Measurements from ENCODE around the gene GCDH. TPM values are rescaled to one million over a fixed set of nuclear protein-coding genes. Genes with fewer than 3 reads are reported as not detected.
"Not testable (repeated sequence)": the region's sequence is repeated elsewhere in the genome, so short reads cannot be mapped to it uniquely, and the experiment has no call there.

The GCDH gene
- total and polyA plus RNA-seq, 2 donors = 13.8 to 54.5 TPM

DNA sequence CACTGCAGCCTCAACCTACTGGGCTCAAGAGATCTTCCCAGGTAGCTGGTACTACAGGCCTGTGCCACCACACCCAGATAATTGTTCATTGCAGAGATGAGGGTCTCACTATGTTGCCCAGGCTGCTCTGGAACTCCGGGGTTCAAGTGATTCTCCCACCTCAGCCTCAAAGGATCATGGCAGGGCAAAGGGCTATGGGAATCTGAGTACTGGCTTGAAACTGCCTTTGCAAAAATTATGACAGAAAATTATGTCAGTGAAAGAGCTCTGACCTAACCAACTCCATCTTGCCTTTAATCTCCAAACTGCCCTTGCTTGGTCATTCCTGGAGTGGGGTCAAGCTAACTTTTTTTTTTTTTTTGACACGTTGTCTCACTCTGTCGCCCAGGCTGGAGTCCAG, 8.4 kb upstream of the GCDH start:
- no peaks in the 10 kb centered on the region for H3K4me1 ChIP-seq (ENCODE audit: insufficient read depth)
- DNase-seq (ENCODE audit: extremely low spot score) = no peak
- no peaks in the 10 kb centered on the region for H3K36me3 ChIP-seq (ENCODE audit: insufficient read depth)
- 85% methylated on average over 3 of the region's 3 CpGs for WGBS
- no peak overlapping the region for H3K27ac ChIP-seq (ENCODE audit: low read depth)
- no peak overlapping the region for H3K4me3 ChIP-seq (ENCODE audit: low read depth, low read length)

DNA sequence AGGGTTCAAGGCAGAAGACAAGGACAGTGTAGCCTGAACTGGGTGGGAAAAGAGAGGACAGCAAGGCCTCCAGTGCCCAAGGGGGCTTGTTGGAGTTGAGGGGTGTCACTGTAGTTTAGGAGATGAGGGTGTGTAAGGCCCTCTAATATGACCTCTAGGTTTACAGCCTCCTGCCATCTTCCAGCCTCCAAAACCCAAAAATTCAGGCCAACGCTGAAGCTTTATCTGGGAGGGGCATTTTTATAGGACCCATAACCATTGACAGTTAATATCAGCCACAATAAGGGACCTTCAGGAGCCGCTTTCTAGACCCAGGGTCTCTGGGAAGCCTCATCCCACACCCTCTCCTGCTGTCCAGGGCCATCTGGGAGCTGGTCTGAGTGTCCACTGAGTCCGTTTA, 6.8 kb upstream of the GCDH start:
- Histone ChIP-seq H3K27ac (ENCODE audit: low read depth) (no peak overlapping the region), H3K4me1 (ENCODE audit: insufficient read depth) (no peaks in the 10 kb centered on the region), H3K4me3 (ENCODE audit: low read depth, low read length) (no peak overlapping the region), H3K36me3 (ENCODE audit: insufficient read depth) (no peaks in the 10 kb centered on the region)
- DNase-seq (ENCODE audit: extremely low spot score) = no peak
- WGBS = 84% methylated on average over 3 of the region's 3 CpGs

- H3K36me3 ChIP-seq (ENCODE audit: insufficient read depth) = no peaks in the 10 kb centered on the region
- no peak overlapping the region for H3K27ac ChIP-seq (ENCODE audit: low read depth)
- DNase-seq (ENCODE audit: extremely low spot score) = no peak
- H3K4me1 ChIP-seq (ENCODE audit: insufficient read depth) = no peaks in the 10 kb centered on the region
- WGBS = 65% methylated on average over 12 of the region's 12 CpGs
- no peak overlapping the region for H3K4me3 ChIP-seq (ENCODE audit: low read depth, low read length)
Observed at GRCh38 chr19:12884627-12884925, 6.4 kb upstream of the GCDH start.

GRCh38 chr19:12884926-12885748, 5.8 kb upstream of the GCDH start:
- H3K27ac ChIP-seq (ENCODE audit: low read depth) = no peak overlapping the region
- DNase-seq (ENCODE audit: extremely low spot score) = no peak
- peak overlapping the region; percentile 32 for H3K4me3 ChIP-seq (ENCODE audit: low read depth, low read length)
- 3% methylated on average over 73 of the region's 73 CpGs for WGBS
- no peaks in the 10 kb centered on the region for H3K36me3 ChIP-seq (ENCODE audit: insufficient read depth)
- no peaks in the 10 kb centered on the region for H3K4me1 ChIP-seq (ENCODE audit: insufficient read depth)

DNA sequence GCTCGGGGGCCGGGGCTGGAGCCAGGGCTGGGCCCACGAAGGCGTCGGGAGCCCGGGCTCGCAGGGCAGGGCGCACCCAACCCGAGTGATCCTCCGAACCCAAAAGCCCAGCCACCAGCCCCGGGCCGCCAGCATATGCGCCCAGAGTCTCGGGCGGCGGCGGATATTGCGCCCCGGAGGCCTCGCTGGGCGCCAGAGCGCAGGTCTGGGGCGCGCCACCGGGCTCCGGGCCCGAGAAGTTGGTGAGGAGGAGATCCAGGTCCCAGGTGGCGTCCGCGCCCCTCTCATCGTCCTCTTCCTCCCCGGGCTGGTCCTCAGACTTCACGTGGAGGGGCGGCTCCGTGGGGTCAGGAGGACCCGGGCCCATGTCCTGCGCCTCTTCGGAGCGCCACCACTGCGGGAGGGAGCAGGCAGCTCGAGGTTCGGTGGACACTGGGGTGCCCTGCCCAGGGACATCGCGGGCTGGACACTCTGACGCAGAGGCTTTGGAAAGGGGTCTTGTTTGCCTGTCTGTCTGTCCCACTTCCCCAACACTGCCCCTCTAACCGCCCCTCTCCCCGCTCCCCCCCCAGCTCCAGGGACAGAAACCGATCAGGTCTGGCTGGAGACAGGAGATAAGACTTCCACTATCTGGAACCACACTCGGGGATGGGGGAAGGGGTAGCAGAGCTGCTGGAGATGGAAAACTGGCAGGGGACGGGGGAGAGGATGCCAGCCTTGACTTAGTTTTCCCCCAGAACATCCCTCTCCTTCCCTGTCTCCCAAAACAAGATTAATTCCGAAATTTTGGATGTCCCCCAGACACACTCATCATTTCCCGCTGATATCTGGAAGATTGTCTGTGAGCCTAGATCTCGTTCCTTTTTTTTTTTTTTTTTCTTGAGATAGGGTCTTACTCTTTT, 5.0 kb upstream of the GCDH start:
- DNase-seq (ENCODE audit: extremely low spot score) = no peak
- WGBS = 6% methylated on average over 53 of the region's 53 CpGs
- Histone ChIP-seq H3K36me3 (ENCODE audit: insufficient read depth) (no peaks in the 10 kb centered on the region), H3K27ac (ENCODE audit: low read depth) (no peak overlapping the region), H3K4me3 (ENCODE audit: low read depth, low read length) (peak overlapping the region; percentile 32), H3K4me1 (ENCODE audit: insufficient read depth) (no peaks in the 10 kb centered on the region)

- WGBS = 80% methylated on average over 5 of the region's 5 CpGs
- no peaks in the 10 kb centered on the region for H3K36me3 ChIP-seq (ENCODE audit: insufficient read depth)
- no peak overlapping the region for H3K4me3 ChIP-seq (ENCODE audit: low read depth, low read length)
- no peaks in the 10 kb centered on the region for H3K4me1 ChIP-seq (ENCODE audit: insufficient read depth)
- no peak overlapping the region for H3K27ac ChIP-seq (ENCODE audit: low read depth)
- no peak for DNase-seq (ENCODE audit: extremely low spot score)
Observed at GRCh38 chr19:12886651-12886968, 4.3 kb upstream of the GCDH start.

GRCh38 chr19:12886969-12887747, 3.8 kb upstream of the GCDH start, which contains the start of gene KLF1:
Gene KLF1, minus strand, starts transcription at chr19:12887201. Its CDS starts 61 bp downstream, at chr19:12887140.
- Histone ChIP-seq H3K4me3 (ENCODE audit: low read depth, low read length) (no peak within 1 kb of the TSS), H3K4me1 (ENCODE audit: insufficient read depth) (no peaks in the 10 kb centered on the region), H3K27ac (ENCODE audit: low read depth) (no peak within 1 kb of the TSS), H3K36me3 (ENCODE audit: insufficient read depth) (no peaks in the 10 kb centered on the region)
- DNase-seq (ENCODE audit: extremely low spot score) = no peak
- 68% methylated on average over 17 of the region's 17 CpGs for WGBS

DNA sequence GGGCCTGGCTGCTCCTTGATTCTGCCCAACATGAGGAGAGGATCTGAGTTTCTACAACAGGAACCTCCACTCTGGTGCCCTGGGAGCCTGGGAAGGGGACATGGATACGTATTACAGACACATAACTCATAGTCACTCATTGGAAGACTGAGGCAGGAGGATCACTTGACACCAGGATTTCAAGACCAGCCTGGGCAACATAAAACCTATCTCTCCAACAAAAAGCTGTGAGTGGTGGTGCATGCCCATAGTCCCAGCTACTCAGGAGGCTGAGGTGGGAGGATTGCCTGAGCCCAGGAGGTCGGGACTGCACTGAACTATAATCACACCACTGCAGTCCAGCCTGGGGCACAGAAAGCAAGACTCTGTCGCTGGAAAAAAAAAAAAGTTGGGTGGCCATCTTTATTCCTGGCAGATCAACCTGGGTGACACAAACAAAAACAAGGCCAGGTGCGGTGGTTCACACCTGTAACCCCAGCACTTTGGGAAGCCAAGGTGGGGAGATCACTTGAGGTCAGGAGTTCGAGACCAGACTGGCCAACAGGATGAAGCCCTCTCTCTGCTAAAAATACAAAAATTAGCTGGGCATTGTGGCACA, 2.9 kb upstream of the GCDH start:
- no peaks in the 10 kb centered on the region for H3K4me1 ChIP-seq (ENCODE audit: insufficient read depth)
- DNase-seq (ENCODE audit: extremely low spot score) = no peak
- no peaks in the 10 kb centered on the region for H3K36me3 ChIP-seq (ENCODE audit: insufficient read depth)
- H3K4me3 ChIP-seq (ENCODE audit: low read depth, low read length) = no peak overlapping the region
- 74% methylated on average over 5 of the region's 5 CpGs for WGBS
- H3K27ac ChIP-seq (ENCODE audit: low read depth) = no peak overlapping the region

DNA sequence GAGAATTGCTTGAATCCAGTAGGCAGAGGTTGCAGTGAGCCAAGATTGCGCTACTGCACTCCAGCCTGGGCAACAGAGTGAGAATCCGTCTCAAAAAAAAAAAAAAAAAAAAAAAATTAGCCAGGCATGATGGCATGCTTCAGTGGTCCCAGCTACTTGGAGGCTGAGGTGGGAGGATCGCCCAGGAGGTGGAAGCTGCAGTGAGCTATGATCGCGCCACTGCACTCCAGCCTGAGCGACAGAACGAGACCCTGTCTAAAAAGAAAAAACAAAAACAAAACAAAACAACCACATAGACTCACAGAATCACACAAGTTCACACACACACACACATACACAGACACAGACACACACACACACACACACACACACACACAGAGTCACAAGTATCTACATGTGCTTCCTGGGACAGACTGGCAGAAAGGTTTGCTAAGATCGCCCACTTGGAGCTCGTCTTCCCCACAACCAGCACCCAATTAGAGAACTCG, 617 bp upstream of the GCDH start:
- DNase-seq (ENCODE audit: extremely low spot score); H3K4me1 ChIP-seq (ENCODE audit: insufficient read depth); H3K4me3 ChIP-seq (ENCODE audit: low read depth, low read length); H3K36me3 ChIP-seq (ENCODE audit: insufficient read depth): not testable (repeated sequence)
- 29% methylated on average over 10 of the region's 10 CpGs for WGBS
- peak overlapping the region; percentile 12 for H3K27ac ChIP-seq (ENCODE audit: low read depth)

- peak overlapping the region; percentile 67 for H3K4me3 ChIP-seq (ENCODE audit: low read depth, low read length)
- no peaks in the 10 kb centered on the region for H3K36me3 ChIP-seq (ENCODE audit: insufficient read depth)
- H3K4me1 ChIP-seq (ENCODE audit: insufficient read depth) = no peaks in the 10 kb centered on the region
- no peak for DNase-seq (ENCODE audit: extremely low spot score)
- no peak overlapping the region for H3K27ac ChIP-seq (ENCODE audit: low read depth)
- 6% methylated on average over 26 of the region's 26 CpGs for WGBS
Observed at GRCh38 chr19:12891553-12892021, 627 bp downstream of the GCDH start.

DNA sequence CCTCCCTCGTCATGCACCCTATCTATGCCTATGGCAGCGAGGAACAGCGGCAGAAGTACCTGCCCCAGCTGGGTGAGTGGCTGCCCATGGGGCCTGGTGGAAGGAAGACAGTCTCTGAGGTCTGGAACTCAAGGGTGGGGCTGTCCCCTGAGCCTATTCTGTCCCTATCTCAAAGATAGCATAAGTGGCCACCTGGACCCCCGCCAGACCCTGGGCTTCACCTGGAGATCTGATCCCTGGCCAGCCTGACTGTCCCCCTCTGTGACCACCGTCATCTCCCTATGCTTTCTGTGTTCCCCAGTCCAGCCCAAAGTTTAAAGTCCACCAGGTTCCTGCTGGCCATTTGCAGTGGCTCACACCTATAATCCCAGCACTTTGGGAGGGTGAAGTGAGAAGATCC, 2.6 kb downstream of the GCDH start:
- Histone ChIP-seq H3K36me3 (ENCODE audit: insufficient read depth) (no peaks in the 10 kb centered on the region), H3K4me1 (ENCODE audit: insufficient read depth) (no peaks in the 10 kb centered on the region), H3K4me3 (ENCODE audit: low read depth, low read length) (no peak overlapping the region), H3K27ac (ENCODE audit: low read depth) (no peak overlapping the region)
- 90% methylated on average over 5 of the region's 5 CpGs for WGBS
- DNase-seq (ENCODE audit: extremely low spot score) = no peak

- DNase-seq (ENCODE audit: extremely low spot score) = no peak
- no peaks in the 10 kb centered on the region for H3K4me1 ChIP-seq (ENCODE audit: insufficient read depth)
- no peak overlapping the region for H3K4me3 ChIP-seq (ENCODE audit: low read depth, low read length)
- H3K27ac ChIP-seq (ENCODE audit: low read depth) = no peak overlapping the region
- 95% methylated on average over 17 of the region's 17 CpGs for WGBS
- no peaks in the 10 kb centered on the region for H3K36me3 ChIP-seq (ENCODE audit: insufficient read depth)
Observed at GRCh38 chr19:12896460-12896859, 5.5 kb downstream of the GCDH start.

DNA sequence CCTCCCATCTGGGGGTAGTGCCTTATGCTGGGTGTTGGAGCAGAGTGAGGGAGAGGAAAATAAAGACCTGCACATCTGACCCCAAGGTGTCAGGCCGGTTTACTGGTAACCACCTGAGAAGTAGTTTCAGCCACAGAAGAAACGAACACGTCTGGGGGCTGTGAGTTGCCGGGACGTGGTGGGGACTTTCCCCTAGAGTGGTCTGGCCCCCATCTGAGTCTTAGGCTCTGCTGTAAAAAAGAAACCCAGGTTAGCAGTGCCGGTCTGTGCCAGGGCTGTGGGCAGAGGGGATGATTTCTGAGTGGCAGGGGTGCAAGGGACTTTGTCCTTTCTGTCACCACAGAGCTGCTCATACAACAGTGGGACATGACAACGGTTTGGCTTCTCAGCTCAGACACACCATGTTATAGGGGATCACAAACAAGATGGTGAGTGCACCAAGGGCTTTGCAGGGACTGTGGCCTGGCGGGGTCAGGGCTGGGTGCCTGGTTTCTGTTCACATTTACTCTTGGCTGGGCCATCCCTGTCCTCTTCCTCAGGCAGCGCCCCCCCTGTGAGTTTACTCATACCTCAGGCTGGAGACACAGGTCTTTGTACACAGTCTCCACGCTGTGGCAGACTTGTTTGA, 9.0 kb downstream of the GCDH start:
- H3K4me1 ChIP-seq (ENCODE audit: insufficient read depth) = no peaks in the 10 kb centered on the region
- no peak overlapping the region for H3K4me3 ChIP-seq (ENCODE audit: low read depth, low read length)
- no peaks in the 10 kb centered on the region for H3K36me3 ChIP-seq (ENCODE audit: insufficient read depth)
- H3K27ac ChIP-seq (ENCODE audit: low read depth) = no peak overlapping the region
- 90% methylated on average over 10 of the region's 10 CpGs for WGBS
- no peak for DNase-seq (ENCODE audit: extremely low spot score)
